Tibial nerve (tissue), 4 donors: ENCODE measurements around the gene BCAT1.

Experiments
- EP300 ChIP-seq, 2 donors: sonication (generic); formaldehyde crosslinking; IDR thresholded peaks; one replicate each; pipeline ENCODE4 v1.6.1; 2017; ENCODE audit warnings: antibody characterized with exemption in 2 of 2, mild to moderate bottlenecking in 1 of 2
- POLR2A ChIP-seq, 2 donors: fragments of 450-650 bp; IDR thresholded peaks; one replicate each; pipeline ENCODE4 v1.6.1; 2017; ENCODE audit warnings: antibody characterized with exemption in 2 of 2, mild to moderate bottlenecking in 2 of 2, moderate library complexity in 2 of 2
- TF ChIP-seq, protein P1 (sequence below), 5 experiments: fragments of 200-600 bp in 3 of 5; fragments of 450-650 bp in 2 of 5; sonication (generic) in 3 of 5; IDR thresholded peaks; one replicate each; pipeline ENCODE4 v1.5.1; 2016 to 2019; ENCODE audit warnings: antibody characterized with exemption in 5 of 5, mild to moderate bottlenecking in 3 of 5, moderate library complexity in 2 of 5

- TF ChIP-seq, protein P1, sequence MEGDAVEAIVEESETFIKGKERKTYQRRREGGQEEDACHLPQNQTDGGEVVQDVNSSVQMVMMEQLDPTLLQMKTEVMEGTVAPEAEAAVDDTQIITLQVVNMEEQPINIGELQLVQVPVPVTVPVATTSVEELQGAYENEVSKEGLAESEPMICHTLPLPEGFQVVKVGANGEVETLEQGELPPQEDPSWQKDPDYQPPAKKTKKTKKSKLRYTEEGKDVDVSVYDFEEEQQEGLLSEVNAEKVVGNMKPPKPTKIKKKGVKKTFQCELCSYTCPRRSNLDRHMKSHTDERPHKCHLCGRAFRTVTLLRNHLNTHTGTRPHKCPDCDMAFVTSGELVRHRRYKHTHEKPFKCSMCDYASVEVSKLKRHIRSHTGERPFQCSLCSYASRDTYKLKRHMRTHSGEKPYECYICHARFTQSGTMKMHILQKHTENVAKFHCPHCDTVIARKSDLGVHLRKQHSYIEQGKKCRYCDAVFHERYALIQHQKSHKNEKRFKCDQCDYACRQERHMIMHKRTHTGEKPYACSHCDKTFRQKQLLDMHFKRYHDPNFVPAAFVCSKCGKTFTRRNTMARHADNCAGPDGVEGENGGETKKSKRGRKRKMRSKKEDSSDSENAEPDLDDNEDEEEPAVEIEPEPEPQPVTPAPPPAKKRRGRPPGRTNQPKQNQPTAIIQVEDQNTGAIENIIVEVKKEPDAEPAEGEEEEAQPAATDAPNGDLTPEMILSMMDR (IDR thresholded peaks at IDR 0.05) = no peak
- TF ChIP-seq POLR2A (IDR thresholded peaks at IDR 0.05) = no peak
- TF ChIP-seq EP300 (IDR thresholded peaks at IDR 0.05) = no peak
Observed at GRCh38 chr12:24776861-24777260, 172.0 kb downstream of the BCAT1 start.
